A549 treated with Hydrocortisone at 1 μM for 4 hours (cell line): ENCODE data around the gene HEMK1. TPM values are rescaled to one million over a fixed set of nuclear protein-coding genes. Genes with fewer than 3 reads are reported as not detected.

Experiments used
- total RNA-seq: library from RNA; stranded (reverse); fragments of 200-300 nt; extraction: Qiagen RNA extraction; gene quantifications from 5 replicates; pipeline ENCODE4 v1.2.3, GENCODE V29; 2022

The HEMK1 gene, protein sequence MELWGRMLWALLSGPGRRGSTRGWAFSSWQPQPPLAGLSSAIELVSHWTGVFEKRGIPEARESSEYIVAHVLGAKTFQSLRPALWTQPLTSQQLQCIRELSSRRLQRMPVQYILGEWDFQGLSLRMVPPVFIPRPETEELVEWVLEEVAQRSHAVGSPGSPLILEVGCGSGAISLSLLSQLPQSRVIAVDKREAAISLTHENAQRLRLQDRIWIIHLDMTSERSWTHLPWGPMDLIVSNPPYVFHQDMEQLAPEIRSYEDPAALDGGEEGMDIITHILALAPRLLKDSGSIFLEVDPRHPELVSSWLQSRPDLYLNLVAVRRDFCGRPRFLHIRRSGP
- total RNA-seq, result 4.9 to 7.0 TPM (median 6.2 TPM) in 5 replicates

DNA sequence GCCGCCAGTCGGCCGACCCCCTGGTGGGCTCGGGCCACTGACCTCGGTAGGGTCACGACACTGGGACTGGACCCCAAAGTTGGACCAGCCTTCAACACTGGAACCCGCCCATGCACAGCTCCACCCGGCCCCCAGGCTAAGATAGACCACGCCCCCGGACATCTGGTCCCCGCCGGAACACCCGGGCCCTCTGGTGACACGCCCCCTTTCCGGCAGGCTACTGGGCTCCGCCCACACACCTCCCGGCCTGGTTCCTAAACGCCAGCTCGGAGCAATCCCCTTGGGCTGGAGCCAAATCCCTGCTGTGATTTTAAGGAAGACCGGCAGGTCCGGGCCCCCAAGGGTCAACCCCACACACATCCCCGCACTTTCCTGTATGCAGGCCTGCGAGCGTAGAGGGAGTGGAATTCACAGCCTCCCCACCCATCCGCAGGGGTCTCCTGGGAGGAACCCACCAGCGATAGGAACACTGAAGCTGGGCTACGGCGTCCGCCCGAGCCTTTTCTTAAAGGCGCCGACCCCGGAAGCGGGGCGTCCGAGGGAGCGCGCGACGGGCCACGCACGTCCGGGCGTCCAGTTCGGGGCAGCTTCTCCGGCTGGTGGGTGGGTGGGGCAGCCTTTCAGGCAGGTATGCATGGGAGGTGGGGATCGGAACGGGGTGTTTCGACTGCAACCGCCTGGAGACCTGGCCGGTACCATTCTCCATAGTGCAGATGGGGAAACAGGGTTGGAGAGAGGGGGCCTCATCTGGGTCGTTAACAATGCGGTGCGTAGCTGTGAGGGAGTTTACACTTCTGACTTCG, at the start of gene HEMK1:
HEMK1 (plus strand) TSS at position 576 of the 803 bp plus-strand sequence. CDS start 1,583 bp downstream, outside the sequence.

DNA sequence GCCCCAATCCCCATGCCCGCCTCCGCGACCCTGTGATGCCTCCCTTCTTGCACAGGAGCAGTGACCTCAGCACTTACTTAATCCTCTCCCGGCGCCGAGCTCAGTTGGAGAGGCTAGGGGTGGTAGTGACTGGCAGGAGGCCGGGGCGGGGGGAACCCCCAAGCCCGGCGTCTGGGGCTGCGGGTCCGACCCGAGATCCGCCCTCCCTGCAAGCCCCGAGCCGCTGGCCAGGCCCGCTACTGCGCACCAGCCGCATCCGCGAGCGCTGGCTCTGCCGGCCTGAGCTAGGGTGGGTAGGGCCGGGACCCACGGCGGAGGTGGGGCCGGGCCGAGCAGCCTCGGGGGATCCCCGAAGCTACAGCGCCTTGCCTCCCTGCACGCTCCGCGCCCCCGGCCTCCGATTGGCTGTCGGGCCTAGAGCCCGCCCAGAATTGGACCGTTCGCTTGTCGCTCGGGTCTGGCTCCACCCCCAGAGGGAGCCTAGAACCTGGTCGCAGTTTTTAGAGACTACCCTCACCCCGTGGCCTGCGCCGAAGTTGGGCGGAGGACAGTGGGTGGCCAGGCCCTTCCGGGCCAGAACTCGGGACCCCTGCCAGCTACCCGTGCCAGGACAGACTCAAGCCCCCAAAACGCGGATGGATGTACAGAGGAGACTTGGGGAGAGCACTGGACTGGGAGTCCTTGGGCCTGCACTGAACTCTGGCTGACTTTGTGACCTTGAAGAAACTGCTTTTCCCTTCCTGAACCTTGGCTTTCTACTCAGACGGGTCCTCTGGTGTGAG, 1.7 kb upstream of the HEMK1 start, which contains the start of gene C3orf18:
C3orf18 (minus strand) TSS at position 362 of the 782 bp plus-strand sequence. CDS start 2,048 bp downstream, outside the sequence.

DNA sequence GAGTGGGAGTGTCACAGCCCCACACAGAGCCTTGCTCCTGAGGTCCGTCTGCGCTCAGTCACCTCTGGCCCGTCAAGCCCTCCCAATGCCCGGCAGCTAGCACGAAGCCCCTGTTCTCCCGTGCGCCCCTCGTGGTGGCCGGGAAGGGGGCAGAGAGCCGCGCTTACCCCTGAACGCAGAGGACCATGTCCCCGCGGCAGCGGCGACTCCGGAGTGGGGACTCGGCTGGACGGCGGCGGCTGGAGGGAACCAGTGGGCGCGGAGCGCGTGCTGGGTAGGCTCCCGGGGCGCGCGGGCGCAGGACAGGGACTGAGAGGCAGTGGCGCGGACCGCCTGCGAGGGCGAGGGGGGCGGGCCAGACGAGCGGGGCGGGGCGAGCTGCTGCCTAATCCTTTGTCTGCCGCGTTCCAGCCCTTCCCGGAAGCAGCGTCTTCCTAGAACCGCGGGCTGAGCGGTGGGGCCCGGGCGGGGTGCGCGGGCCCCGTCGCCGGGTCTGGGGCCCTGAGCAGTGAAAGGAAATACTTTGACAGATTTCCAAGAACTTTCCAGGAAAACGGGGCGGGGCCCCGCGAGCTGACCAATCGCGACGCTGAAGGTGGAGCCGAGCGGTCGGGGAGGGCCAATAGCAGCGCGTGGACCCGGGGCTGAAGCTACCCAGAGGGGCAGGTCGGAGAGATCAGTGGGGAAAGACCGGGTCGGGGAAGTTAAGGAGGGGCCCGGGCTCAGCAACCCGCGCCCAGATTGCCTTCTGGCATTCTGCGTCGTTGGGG, 42.3 kb downstream of the HEMK1 start, which contains the start of gene CISH:
CISH (minus strand) TSS at position 311 of the 770 bp plus-strand sequence; CDS start at position 187, 124 bp downstream.

DNA sequence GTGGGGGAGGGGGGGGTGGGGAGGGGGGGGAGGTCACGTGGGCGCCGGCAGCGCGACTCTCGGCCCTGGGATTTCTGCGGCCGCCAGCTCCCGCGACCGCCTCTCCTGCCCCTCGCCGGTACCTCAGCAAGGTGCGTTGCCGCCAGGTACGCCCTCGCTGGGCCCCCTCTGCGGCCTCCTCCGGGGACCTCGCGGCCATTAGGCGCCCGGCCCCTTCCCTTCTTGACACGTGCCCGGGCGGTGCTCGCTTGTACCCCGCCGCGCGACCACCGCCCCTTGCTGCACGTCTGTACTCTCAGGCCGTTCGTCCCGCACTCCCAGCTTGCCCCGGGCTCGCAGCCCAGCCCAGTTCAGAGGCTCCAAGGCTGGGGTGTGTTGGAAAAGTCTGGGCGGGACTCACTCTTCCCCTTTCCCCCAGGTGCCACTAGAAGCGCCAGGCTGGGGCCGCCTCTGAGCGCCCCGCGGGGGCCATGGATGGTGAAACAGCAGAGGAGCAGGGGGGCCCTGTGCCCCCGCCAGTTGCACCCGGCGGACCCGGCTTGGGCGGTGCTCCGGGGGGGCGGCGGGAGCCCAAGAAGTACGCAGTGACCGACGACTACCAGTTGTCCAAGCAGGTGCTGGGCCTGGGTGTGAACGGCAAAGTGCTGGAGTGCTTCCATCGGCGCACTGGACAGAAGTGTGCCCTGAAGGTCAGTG, 47.9 kb downstream of the HEMK1 start, which contains the start of gene MAPKAPK3:
MAPKAPK3 (plus strand) TSS at position 56 of the 696 bp plus-strand sequence; CDS start at position 471, 415 bp downstream.

Other genes with a start within 250 kb of the HEMK1 start
- 25.0 to 32.7 TPM (median 30.7 TPM) in 5 replicates for gene HYAL2, start 246.8 kb upstream of the HEMK1 start, total RNA-seq
- gene TUSC2, start 241.3 kb upstream of the HEMK1 start, total RNA-seq, result 23.4 to 39.4 TPM (median 37.3 TPM) in 5 replicates
- gene RASSF1, start 228.7 kb upstream of the HEMK1 start, total RNA-seq, result 16.8 to 20.2 TPM (median 19.1 TPM) in 5 replicates
- 0.79 to 1.7 TPM (median 1.1 TPM) in 5 replicates for gene ZMYND10, start 223.8 kb upstream of the HEMK1 start, total RNA-seq
- 12.2 to 13.4 TPM (median 13.4 TPM) in 5 replicates for gene NPRL2, start 218.7 kb upstream of the HEMK1 start, total RNA-seq
- gene CYB561D2, start 218.7 kb upstream of the HEMK1 start, total RNA-seq, result 14.2 to 21.5 TPM (median 19.1 TPM) in 5 replicates
- gene TMEM115, start 210.0 kb upstream of the HEMK1 start, total RNA-seq, result 42.7 to 49.1 TPM (median 47.0 TPM) in 5 replicates
- gene CACNA2D2, start 65.9 kb upstream of the HEMK1 start, total RNA-seq, result 0.48 to 0.61 TPM (median 0.59 TPM) in 5 replicates
- 2.0 to 2.6 TPM (median 2.3 TPM) in 5 replicates for gene C3orf18, start 1.8 kb upstream of the HEMK1 start, total RNA-seq
- gene CISH, start 42.3 kb downstream of the HEMK1 start, total RNA-seq, result 0.52 to 0.74 TPM (median 0.66 TPM) in 5 replicates
- 26.5 to 28.1 TPM (median 26.9 TPM) in 5 replicates for gene MAPKAPK3, start 47.6 kb downstream of the HEMK1 start, total RNA-seq
- gene DOCK3, start 105.4 kb downstream of the HEMK1 start, total RNA-seq, result 0.29 to 0.38 TPM (median 0.35 TPM) in 5 replicates